SIG-M5 treated with dmso at 0.1 percent for 504 hours (cell line): ENCODE results near the gene RPS6KA4.

ENCODE experiments used
- DNase-seq: peaks from one replicate; lab custom pipeline; 2025; ENCODE audit not compliant: unreplicated experiment; lab: John Stamatoyannopoulos, UW

The RPS6KA4 gene

DNA sequence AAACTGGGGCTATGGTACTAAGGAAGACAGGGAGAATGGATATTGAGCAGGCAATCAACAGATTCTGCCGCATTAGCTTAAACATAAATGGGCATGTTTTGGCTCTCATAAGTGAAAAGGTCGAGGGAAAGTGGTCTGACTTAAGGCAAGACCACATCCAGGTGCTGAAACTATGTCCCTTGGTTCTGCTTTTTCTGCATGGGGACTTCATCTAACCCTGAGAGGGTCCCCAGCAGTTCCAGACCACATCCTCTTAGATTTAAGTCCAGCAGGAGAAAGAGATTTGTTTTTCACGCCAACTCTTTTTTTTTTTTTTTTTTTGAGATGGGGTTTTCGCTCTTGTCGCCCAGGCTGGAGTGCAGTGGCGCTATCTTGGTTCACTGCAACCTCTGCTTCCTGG is 5.5 kb downstream of the RPS6KA4 start:
- no peak for DNase-seq

DNA sequence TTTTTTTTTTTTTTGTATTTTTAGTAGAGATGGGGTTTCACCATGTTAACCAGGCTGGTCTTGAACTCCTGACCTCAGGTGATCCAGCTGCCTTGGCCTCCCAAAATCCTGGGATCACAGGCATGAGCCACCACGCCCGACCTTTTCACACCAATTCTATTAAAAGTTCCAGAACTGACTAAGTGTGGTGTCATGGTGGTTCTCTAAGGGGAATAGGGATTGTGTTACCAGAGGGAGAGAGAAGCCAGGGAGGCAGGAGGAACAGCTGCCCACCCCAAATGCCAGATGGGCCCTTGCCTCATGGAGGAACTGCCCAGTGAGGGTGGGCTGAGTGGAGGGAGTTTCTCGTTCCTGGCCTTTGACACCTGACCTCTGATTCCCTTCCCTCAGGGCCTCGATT is 5.9 kb downstream of the RPS6KA4 start:
- no peak for DNase-seq

GRCh38 chr11:64366751-64367150 is 7.8 kb downstream of the RPS6KA4 start:
- no peak for DNase-seq

DNA sequence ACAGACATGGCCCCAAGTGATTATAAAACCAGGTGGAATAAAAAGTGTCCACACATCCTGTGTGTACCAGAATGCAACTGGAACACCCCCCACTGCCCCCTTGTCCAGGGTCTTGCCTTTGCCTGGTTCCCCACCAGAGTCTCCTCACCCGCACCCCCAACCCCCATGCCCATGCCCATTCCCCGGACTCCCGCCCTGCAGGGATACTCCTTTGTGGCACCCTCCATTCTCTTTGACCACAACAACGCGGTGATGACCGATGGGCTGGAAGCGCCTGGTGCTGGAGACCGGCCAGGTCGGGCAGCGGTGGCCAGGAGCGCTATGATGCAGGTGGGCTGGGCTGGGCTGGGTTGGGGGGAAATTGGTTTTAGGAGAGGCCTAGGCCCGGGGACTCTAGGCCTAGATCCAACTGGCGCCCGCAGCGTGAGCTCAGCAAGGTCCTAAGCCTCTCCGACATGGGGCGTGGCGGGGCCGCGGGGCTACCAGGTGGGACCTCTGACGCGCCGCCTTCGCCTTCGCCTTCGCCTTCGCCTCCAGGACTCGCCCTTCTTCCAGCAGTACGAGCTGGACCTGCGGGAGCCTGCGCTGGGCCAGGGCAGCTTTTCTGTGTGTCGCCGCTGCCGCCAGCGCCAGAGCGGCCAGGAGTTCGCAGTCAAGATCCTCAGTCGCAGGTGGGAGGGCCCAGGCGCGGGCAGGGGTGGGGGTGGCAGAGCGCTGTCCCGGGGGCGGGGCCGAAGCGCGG is 9.1 kb downstream of the RPS6KA4 start:
- no peak for DNase-seq

DNA sequence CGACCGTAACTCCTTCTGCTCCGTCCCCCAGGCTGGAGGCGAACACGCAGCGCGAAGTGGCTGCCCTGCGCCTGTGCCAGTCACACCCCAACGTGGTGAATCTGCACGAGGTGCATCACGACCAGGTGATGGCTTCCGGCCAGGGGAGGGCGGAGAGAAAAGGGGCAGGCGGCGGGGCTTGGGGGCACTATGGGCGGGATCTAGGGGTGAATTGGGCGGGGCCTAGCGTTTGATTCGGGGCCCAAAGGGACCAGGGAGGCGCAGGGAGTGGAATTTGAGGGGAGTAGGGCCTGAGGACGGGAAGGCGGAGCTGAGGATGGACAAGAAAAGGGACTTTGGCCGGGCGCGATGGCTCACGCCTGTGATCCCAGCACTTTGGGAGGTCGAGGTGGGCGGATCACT is 9.7 kb downstream of the RPS6KA4 start:
- DNase-seq, result no peak

- no peak for DNase-seq
Observed at GRCh38 chr11:64369440-64370421, 10.8 kb downstream of the RPS6KA4 start.

DNA sequence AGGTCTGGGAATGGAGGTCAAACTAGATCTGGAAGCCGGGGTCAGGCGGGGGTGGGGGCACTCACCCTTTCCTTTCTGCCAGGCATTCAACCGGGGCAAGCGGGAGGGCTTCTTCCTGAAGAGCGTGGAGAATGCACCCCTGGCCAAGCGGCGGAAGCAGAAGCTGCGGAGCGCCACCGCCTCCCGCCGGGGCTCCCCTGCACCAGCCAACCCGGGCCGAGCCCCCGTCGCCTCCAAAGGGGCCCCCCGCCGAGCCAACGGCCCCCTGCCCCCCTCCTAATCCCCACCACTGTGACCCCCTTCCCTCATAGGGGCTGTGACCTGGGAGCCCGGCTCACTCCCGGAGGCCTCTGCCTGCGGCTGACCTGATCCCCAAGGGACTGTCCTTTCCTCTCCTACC is 12.2 kb downstream of the RPS6KA4 start:
- DNase-seq, result no peak

- DNase-seq, result no peak
Observed at GRCh38 chr11:64372021-64372420, 13.1 kb downstream of the RPS6KA4 start.

DNA sequence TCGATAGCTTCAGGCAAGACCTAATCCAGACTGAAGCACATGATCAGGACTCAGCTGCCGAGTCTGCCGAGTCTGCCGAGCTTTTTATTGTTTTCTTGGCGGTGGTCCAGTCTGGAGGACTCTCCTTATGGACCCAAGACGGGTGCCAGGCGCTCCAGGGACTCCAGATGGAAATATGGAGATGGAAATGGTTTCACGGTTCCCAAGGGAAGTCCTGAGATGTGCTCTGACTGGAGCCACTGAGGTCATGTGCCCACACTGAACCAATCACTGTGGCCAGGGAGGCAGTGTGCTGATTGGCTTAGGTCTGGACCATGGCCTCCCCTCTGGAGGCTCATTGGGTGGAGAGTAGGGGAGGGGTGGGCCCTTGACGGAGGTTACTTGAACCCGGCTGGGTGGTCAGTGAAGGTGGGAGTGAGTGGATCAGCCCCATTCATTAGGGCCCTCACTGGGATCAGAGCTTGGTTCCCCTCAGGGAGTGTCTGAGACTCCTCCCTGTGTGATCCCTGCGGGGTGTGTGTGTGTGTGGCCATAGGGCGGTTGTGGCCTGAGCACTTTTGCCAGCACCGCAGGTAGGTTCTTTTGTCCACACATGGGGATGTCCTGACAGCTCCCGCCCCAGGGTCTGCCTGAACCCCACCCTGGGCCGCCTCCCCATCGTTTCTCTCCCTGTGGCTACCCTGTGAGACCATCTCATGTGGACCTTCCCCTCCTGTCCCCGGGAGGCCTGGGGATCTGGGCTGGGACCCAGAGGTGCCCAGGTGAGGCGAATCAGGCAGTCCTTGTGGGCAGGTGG is 14.0 kb downstream of the RPS6KA4 start:
- DNase-seq, result no peak

- DNase-seq, result peak; percentile 11
Observed at GRCh38 chr11:64373598-64373974, 14.6 kb downstream of the RPS6KA4 start.

DNA sequence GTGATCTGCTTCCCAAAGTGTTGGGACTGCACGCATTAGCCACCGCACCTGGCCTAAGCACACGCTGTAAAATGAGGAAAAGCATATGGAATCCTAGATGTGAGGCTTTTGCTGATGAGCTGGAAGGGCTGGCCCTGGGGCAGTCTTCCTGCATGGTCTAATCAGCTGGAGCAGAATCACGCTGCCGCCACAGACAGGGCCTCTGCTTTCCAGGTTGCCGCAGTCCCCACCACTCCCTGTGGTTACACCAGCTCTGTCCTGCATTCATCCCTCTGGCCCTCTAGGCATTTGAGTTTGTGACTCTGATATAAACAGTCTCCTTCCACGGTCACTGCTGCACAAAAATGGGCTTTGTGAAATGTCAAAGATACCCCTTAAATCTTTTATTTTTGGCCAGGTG is 17.1 kb downstream of the RPS6KA4 start:
- no peak for DNase-seq

DNA sequence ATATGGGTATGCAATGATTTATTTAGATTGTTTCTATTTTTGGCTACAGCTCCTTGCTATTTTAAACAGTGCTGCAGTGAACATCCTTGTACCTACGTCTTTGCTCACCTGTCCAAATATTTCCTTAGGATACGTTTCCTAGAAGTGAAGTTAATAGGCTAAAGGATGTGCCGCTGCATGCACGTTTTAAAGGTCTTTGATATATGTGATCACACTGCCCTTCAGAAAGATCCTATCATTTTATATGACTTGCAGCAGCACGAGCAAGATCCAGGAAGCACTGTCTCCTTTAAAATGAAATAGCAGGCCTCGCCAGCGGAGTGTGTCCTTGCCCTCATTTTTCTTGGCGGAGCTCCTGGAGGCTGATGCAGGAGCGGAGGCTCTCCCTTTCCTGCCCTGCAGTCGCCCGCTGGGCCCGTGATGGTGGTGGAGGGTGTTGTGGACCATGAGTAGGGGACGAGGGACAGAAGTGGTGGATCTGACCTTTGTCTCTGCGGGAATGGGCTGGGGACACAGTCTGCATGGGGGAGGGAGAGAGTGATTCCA is 19.4 kb downstream of the RPS6KA4 start:
- DNase-seq, result no peak

GRCh38 chr11:64379160-64379559 is 20.2 kb downstream of the RPS6KA4 start:
- DNase-seq, result no peak

- DNase-seq, result no peak
Observed at GRCh38 chr11:64379817-64380709, 21.1 kb downstream of the RPS6KA4 start.

DNA sequence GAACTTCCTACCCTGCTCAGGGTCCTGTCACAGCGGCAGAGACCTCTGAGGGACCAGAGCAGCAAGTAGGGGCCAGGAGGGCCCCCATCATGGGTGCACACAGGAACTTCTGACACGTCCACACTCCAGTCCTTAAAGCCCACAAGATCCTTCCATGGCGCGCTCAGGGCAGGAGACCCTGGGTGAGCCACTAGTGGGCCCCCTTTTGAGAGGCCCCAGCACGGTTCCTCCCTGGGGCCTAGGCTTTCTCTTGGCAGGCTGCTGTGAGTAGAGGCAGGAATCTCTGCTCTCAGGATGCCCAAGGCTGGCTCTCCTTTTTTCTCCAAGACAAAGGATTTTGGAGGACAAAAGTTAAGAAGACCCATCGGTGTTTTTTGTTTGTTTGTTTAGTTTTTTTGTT is 22.4 kb downstream of the RPS6KA4 start:
- no peak for DNase-seq

- no peak for DNase-seq
Observed at GRCh38 chr11:64382047-64382446, 23.1 kb downstream of the RPS6KA4 start.

GRCh38 chr11:64382586-64382985 is 23.6 kb downstream of the RPS6KA4 start:
- DNase-seq, result no peak

DNA sequence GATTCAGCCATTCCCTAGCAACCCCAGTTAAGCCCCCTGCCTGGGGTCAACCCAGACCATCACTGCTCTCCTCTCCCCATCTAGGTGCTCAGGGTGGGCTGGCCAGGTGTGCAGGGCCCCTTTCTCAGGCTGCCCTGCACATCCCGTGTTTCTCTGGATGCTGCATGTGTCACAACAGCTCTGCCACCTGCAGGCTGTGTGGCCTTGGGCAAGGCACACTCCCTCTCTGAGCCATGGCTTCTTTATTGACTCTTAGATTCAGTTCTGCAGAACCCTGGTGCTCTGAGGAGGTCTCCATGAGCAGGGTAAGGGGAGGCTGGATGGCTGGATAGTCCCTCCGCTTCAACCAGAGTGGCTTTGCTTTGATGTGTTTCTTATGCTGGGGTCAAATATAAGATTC is 24.6 kb downstream of the RPS6KA4 start:
- no peak for DNase-seq

- no peak for DNase-seq
Observed at GRCh38 chr11:64384028-64384737, 25.2 kb downstream of the RPS6KA4 start.
